NB4 (cell line): ENCODE data around the gene RPL35.

Experiments
- CTCF ChIP-seq: IDR thresholded peaks from one replicate; pipeline ENCODE4 v1.5.1; 2012; ENCODE audit warnings: low read depth, low read length
- MAX ChIP-seq: IDR thresholded peaks from 2 replicates; pipeline ENCODE4 v1.6.1; 2011; ENCODE audit warnings: low read depth, low read length
- MYC ChIP-seq: IDR thresholded peaks from 2 replicates; pipeline ENCODE4 v1.6.1; 2011; ENCODE audit warnings: low read depth, low read length
- POLR2A ChIP-seq: IDR thresholded peaks from 2 replicates; pipeline ENCODE4 v1.6.1; 2011; ENCODE audit warnings: mild to moderate bottlenecking; ENCODE audit not compliant: insufficient read length; ENCODE audit errors: extremely low read depth

GRCh38 chr9:124846969-124847368 lies 14.8 kb downstream of the RPL35 start:
- TF ChIP-seq CTCF (no peak), POLR2A (no peak), MYC (no peak), MAX (no peak)
